ENCODE results near the gene WNK2.

Gene WNK2

DNA sequence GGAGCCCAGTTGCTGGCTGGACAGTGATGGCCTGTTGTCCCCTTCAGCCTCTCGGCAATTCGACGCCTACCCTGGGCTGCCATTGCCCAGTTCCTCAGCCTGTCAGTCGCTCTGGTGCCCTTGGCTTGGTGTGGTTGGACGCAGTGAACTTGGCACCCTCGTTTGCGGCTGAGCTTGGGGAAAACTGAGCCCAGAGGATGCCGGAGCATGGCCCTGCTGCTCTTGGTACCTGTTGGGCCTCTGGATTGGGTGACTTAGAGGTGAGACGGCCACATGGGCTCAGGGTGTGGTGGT lies 16.5 kb downstream of the WNK2 start:
- DNase-seq (ENCODE audit: low read depth), result no peak

DNA sequence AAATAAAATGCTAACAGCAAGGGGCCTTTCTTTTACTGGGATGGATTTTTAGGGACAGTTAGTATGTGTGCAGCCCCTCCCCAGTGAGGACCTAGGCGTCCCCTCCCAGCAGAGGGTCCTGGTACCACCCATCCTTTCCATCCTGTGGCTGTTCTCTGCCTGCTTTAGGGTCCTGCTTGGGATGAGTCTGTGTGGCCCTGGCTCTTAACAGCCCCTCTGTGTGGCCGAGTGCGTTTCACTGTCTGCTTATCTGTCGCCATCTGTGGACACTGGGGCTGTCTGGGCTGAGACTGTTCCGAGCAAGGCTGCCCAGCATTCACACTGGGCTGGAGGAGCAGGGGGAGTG lies 17.0 kb downstream of the WNK2 start:
- DNase-seq (ENCODE audit: low read depth), result no peak

DNA sequence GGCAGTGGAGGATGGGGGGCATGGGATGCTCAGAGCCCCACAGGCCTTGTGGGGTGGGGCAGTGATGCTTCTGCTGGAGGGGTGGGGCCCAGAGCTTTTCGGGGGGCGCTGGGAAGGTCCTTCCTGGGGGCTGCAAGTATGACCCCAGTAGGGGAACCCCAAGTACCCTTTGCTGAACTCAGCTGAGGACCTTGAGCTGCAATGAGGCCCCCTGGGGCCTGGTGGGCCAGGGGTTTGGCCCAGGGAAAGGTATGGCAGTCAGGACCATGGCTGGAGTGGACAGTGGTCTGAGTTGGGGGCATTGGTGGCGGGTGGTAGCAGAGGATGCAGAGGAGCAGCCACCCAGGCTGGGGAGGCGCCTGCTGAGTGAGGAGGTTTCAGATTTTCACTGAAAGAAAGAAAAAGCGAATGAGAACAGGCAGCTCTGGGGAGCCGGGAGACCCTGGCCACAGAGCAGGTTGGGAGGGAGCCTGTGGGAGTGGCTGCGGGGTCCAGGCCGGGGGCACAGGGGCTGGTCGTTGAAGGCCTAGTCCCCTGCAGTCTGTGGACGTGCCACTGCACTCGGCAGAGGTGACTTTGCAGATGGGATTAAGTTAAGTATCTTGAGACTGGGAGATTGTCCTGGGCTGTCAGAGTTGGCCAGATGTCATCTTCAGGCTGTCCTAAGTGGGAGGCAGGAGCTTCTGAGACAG lies 19.2 kb downstream of the WNK2 start:
- DNase-seq (ENCODE audit: low read depth), result no peak

DNA sequence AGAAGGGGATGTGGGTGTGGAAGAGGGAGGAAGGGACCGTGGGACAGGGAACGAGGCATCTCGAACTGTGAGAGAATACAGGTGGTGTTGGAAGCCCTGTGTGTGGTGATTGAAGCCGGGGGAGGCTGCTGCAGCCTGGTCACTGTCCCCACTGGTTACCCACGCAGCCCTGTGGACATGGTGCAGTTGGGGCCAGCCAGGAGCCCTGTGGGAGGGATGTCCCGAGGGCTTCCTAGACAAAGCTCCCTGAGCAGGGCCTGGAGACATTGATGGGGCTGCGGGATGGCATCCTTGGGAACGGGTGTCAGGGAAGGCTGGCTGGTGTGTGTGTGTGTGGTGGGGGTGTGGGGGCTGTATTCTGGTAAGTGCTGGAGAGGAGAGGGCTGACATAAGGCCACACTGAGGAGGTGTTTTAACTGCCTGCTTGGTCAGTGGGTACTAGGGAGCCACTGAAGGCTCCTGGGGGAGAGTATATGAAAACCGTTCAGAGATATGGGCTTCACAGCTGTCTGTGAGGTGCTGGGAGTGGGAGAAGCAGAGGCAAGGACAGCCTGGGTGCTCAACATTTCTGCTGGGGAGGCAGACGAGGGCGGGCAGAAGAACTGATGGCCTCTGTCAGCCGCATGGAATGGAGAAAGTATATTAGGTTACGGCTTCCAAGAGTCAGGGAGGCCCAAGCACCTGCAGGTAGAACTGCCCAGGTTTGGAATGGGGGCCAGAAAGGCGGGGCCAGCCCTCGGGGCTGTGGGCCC lies 20.0 kb downstream of the WNK2 start:
- DNase-seq (ENCODE audit: low read depth), result no peak

DNA sequence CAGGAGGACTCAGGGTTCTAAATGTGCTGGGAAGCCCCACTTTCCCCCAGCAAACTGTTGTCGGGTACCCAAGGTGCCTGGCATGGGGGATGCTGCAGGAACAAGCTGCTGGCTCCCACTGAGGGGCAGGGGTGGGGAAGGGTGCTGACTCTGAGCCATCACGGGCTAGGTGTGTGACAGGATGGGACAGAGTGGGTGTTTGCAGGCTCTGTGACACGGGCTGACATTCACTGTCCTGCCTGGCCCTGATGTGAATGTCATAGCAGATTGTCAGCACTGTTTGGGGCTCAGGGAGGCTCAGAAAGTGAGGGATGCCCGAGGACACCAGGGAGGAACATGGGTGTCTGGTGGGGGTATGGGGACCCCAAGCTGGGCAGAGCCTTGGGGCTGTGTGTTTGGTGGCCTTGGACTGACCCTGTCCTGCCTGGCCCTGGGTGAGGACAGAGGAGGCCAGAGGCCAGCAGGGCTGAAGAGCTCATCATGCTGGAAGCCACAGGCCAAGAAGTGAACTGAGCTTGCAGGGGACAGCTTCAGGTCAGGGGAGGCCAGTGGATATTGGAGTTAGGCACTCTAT lies 20.6 kb downstream of the WNK2 start:
- DNase-seq (ENCODE audit: low read depth), result no peak

DNA sequence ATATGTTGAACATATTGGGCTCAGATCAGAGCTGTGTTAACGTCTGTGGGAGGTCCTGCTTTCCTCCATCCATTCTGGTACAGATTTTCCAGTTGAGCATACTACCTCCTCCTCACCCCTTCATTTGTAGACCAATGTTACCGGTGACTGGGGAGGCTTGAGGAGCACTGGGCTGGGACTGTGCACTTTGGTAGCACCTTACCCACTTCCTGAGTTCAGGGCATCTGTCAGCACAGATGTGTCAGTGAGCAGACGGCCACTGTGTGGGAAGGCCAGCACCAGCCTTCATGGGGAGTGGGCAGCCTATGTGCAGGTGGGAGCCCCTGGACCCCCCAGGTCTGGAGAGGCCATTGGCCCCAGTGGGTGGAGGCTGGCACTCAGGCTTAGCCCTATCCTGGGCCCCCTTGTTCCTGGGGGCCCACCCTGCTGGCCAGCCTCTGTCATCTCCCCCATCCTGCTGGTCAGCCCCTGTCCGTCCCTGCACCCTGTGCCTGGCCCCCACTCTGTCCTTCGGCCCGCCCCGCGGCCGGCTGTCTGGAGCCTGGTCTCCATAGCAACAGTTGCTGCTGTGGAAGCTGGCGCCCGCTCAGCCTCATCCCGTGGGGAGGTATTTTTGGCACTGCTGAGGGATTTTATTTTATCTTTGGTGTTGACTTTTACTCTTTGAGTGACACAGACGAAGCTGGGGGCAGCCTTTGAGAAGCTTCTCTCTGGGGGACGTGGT lies 21.3 kb downstream of the WNK2 start:
- DNase-seq (ENCODE audit: low read depth), result no peak

DNA sequence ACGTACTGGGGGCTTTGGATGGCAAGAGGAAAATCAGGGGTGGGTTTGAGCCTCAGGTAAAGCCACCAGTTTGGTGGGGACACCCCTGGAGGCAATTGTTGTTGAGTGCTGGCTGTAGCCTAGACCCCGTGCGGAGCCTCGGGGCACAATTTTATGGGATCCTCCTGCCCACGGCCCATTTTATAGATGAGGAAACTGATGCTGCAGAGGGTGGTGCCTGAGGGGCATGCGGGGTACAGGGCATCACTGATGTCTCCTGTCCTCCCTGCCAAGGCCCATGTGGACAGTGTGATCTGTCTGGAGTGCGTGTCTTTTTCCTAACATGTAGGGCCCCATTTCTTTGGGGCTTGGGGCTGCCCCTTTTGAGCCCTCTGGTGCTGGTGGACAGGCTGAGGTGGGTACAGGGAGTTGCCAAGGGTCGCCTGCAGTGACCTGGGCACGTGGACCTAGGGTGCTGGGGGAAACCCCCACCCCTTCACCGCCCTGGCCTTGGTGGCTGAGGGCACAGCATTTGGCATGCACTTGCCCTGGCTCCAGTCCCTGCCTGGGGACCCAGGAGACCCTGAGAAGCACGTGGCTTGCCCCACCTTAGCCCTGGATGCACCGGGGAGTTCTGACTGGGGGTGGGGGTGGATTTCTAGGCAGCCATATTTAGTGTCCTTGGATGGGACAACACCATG lies 22.1 kb downstream of the WNK2 start:
- DNase-seq (ENCODE audit: low read depth), result no peak

DNA sequence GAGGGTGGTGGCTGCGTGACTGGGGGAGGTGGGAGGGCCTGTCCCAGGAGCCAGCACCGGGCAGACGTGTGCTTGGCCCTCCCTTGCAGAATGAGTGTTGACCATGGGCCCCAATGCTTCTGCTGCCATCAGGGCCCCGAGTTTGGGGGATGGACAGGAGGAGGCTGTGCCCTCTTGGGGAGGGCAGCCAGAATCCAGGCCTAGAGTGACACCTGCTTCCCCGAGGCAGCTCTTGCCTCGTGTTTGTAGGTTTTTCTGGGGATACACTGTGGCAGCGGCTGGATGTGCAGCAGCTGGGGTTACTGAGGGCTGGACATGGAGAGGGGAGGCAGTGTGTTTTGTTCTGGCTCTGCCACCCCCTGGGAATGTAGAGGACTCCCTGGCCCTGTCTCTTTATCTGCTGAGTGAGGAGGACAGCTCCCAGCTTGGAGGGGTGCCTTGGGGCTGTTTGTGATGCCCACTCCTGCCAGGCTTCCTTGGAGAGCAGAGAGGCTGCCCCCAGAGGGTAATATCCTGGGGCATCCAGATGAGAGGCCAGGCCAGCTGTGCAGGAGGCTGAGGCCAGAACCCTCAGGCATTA lies 22.7 kb downstream of the WNK2 start:
- no peak for DNase-seq (ENCODE audit: low read depth)

DNA sequence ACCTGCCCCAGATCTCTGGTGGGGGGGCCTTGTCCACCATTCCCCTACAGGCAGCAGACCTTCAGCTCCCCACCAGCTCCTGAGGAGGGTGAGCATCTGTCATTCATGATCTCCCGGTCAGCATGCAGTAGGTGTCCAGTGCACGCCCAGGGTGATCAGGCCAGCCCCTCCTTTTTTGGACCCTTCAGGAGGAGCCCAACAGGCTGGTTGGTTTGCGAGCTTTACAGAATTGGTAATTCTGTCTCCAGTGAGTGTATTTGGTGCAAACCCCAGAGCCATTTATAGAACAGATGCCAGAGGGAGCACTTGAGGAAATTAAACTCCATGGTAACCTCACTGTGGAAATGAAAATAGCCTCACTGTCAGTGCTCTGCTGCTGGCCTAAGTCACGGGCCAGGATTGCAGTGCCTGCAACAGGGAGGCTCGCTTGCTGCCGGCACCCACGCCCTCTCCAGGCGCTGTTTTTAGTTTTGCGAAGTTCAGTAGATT lies 23.4 kb downstream of the WNK2 start:
- no peak for DNase-seq (ENCODE audit: low read depth)

DNA sequence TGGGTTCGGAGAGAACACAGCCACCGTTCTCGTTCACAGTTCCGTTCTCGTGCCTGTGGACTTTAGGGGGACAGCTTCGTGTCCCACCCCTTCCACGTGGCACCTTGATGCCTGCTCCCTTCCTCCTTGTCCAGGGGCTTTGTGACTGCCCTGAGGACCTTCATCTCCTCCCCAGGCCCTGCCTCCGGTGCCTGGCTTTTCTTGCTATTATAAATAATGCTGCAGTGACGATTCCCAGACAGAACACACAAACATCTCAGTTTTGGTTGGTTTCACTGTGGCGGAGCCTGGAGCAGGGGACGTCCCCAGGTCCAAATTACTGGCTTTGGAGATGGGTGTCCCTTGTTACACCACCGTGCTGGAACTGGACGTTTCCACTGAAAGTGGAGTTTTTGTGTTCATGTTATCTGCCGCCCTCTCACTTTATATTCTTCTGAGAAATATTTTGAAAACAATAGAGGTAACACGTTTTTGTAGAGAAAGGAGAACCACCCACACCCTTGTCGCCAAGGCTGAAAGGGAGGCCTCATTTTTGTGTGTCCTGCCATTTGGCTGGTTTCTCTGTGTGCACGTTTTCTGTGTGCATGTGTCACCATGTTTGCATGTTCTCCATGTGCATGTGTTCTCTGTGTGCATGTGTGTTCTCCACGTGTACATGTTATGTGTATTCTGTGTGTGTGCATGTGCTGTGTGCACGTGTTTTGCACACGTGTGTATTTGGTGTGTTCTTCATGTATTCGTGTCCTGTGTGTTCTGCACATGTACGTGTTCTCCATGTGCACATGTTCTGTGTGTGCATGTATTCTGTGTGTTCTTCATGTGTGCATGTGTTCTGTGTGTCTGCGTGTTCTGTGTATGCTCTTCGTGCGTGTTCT lies 24.2 kb downstream of the WNK2 start:
- no peak for DNase-seq (ENCODE audit: low read depth)

DNA sequence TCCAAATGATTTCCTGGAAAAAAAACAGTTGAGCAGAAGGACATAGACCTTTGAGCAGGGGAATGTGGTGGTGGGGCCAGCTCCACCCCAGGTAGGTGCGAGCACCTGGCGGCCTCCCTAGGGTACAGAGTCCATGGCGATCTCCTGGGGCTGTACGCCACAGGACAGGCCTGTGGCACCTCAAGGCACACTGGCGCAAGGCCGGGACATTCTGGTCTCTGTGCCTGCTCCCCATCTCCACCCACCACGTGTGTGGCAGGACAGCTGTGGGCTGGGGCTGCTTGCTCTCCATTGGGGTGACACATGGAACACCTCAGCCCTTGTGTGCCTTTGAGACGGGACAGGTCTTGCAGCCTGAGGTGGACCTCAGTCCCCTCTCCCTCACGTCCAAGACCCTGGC lies 25.2 kb downstream of the WNK2 start:
- no peak for DNase-seq (ENCODE audit: low read depth)

DNA sequence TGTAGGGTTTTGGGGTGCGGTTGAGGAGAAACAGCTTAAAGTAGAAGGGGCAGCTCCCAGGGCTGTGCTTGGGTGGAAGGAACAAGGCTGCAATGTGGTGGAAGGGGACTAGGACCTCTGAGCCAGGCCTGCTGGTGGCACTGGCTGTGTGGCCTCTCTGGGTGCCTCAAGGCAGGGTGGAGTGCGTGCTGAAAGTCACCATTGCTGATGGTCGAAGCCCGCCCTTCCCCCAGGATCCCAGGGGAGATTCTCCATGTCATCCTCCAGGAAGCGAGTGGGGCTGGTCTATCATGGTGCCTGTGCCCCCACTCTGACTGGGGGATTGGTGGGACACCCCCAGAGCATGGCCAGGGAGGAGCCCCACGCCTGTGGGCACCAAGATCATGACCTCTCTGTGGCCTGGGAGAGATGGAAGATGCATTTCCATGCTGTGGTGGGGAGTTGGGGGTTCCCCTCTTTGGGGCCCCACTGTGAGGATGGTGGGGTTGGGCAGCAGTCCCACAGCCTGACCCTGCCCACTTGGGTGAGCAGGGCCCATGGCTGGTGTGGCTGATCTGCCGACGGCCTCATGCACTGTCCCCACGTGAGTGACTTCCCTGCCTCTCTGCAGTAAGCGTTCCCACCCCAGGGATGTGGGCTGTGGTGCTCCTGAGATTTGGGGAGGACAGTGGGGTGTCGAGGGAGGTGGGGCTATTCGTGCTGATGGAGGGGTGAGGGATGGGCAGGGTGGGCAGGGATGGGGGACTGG lies 25.8 kb downstream of the WNK2 start:
- no peak for DNase-seq (ENCODE audit: low read depth)

DNA sequence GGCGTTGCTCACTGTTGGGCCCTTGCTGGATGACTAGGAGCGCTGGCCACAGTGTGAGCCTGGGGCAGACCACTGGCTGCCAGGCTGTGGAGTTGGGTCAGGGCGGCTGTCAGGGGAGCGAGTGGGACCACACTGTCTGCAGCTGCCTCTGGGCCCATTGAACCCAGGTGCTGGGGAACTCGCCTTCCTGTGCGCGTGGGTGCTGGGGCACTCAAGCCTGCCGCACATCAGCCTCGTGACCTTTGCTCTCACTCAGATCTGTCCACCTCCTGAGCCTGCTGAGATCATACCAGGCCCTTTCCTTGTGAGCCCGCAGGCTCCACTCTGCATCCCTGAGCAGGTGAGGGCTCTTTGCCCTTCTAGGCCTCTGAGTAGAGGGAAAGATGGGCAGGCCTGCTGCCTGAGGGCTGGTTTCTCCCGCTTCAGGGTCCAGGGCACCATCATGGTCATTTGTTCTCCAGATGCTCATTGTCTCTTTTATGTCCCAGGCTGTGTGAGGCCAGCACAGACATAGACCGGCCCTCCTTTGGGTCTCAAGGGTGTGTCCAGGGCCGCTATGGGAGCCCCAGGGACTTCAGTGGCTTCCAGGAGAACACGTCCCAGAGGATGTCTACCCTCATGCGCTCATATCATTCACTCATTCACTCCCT lies 26.5 kb downstream of the WNK2 start:
- DNase-seq (ENCODE audit: low read depth), result no peak

DNA sequence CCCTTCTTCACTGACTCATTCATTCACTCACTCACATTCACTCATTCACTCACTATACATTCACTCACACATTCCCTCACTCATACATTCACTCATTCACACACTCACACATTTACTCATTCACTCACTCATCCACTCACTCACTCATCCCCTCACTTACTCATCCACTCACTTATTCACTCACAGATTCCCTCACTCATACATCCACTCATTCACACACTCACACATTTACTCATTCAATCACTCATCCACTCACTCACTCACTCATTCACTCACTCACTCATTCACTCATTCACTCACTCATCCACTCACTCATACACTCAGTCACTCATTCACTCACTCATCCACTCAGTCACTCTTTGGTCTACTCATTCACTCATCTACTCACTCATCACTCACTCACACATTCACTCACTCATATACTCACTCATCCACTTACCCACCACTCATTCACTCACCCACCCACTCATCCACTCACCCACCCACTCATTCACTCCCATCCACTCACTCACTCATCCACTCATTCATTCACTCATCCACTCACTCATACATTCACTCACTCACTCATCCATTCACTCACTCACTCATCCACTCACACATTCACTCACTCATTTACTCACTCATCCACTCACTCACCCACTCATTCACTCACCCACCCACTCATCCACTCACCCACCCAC lies 27.2 kb downstream of the WNK2 start:
- DNase-seq (ENCODE audit: low read depth), result no peak

DNA sequence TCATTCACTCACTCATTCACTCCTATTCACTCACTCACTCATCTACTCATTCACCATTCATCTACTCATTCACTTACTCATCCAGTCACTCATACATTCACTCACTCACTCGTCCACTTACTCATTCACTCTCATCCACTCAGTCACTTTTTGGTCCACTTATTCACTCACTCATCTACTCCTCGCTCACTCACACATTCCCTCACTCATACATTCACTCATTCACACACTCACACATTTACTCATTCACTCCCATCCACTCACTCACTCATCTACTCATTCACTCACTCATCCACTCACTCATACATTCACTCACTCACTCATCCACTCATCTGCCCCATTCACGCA lies 27.7 kb downstream of the WNK2 start:
- no peak for DNase-seq (ENCODE audit: low read depth)

DNA sequence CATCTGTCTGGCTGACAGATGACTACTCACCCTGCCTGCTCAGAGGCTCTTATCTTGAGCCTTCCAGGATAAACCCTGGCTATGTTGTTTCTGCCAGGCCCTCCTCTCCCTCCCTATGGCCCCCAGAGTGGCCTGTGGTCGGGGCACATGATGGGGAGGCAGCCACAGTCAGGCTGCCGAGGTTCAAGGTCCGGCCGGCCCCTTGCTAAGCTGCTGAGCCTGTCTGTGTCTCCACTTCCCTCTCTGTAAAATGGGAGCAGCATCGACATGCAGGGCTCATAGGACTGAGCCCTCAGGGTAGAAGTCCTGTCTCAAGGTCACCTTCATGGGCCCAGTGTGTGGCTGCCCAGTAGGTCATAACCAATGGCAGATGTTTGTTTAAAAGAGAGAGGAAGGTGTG lies 28.5 kb downstream of the WNK2 start:
- DNase-seq (ENCODE audit: low read depth), result no peak

DNA sequence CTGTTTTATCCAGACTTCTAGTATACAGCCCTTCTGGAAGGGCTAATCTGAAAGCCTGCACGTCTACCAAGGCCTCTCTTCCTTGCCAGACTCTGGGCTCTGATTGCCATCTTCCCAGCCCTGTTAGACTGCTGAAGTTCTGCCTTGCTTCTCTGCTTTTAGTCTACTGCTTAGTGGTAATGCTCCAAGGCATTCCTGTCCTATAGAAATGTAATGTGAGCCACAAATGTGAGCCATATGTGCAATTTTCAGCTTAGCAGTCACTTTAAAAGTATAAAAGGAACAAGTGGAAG lies 32.1 kb downstream of the WNK2 start:
- no peak for DNase-seq (ENCODE audit: low read depth)

DNA sequence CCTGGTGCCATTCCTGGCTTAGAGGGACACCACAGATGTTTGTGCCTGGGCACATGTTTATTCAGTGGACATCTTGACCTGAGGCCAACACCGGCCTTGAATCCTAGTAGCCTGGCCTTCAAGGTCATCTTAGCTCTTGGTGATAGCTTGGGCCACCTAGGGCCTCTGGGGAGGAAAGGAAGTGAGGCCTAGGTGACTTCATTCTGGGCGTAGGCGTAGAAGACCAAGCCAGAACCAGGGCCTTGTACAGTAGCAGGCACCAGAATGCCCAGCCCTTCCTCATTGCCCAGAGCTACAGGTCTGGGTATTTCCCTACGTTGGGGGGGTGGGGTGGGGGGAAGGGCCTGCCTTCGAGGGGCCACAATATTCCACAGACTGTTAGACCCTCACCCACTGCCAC lies 33.8 kb downstream of the WNK2 start:
- DNase-seq (ENCODE audit: low read depth), result no peak

DNA sequence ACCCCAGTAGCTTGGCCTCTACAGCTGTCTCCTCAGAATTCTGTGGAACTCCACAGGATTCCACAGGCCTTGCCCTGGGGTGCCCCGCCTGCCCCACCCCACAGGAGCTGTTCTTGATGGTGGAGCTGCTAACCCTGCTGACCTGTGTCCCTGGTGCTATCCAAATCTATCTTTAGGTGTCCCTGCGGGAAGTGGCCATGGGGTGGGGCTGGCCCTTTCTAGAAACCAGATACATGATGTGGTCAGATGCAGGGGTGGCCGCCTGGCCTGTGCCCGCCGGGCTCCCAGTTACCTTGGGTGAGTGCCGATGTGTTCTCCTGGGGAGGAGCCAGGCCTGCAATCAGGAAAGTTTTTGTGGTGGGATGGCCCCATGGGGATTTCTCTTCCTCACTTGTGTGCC lies 34.2 kb downstream of the WNK2 start:
- DNase-seq (ENCODE audit: low read depth), result no peak
